Glutamatergic neuron (in vitro differentiated cells): Measurements from ENCODE around the gene FAM167B. TPM values are rescaled to one million over a fixed set of nuclear protein-coding genes. Genes with fewer than 3 reads are reported as not detected.

Experiments
- DNase-seq: peaks from one replicate; pipeline ENCODE4 v3.0.0; 2022
- H3K27ac Mint-ChIP-seq: one replicate; pipeline ENCODE4 v1.8.0; 2020; ENCODE audit warnings: mild to moderate bottlenecking, mixed read lengths, inconsistent platforms; ENCODE audit not compliant: unreplicated experiment
- H3K27me3 Mint-ChIP-seq: one replicate; pipeline ENCODE4 v1.8.0; 2020; ENCODE audit warnings: mild to moderate bottlenecking, moderate library complexity, mixed read lengths, inconsistent platforms; ENCODE audit not compliant: unreplicated experiment
- H3K36me3 Mint-ChIP-seq: one replicate; pipeline ENCODE4 v1.8.0; 2020; ENCODE audit warnings: mild to moderate bottlenecking, mixed read lengths, inconsistent platforms; ENCODE audit not compliant: unreplicated experiment
- H3K4me1 Mint-ChIP-seq: one replicate; pipeline ENCODE4 v1.8.0; 2020; ENCODE audit warnings: mild to moderate bottlenecking, low read depth, mixed read lengths, inconsistent platforms; ENCODE audit not compliant: unreplicated experiment
- H3K4me3 Mint-ChIP-seq: one replicate; pipeline ENCODE4 v1.8.0; 2020; ENCODE audit warnings: mild to moderate bottlenecking, mixed read lengths, inconsistent platforms; ENCODE audit not compliant: unreplicated experiment
- H3K9me3 Mint-ChIP-seq: one replicate; pipeline ENCODE4 v1.8.0; 2020; ENCODE audit warnings: mild to moderate bottlenecking, moderate library complexity, mixed read lengths, inconsistent platforms; ENCODE audit not compliant: unreplicated experiment
- total RNA-seq: library from RNA; stranded (reverse); fragmentation: NEBNext Ultra II Directional; extraction: Animal tissue kit (Norgen Biotek cat#: 25700); gene quantifications from one replicate; pipeline ENCODE4 v1.2.1, GENCODE V29; 2021; ENCODE audit not compliant: unreplicated experiment
- TF ChIP-seq, protein P1 (sequence below): fragments of 200-600 bp; sonication (generic); IDR thresholded peaks from one replicate; pipeline ENCODE4 v1.5.0; 2021; ENCODE audit not compliant: partially characterized antibody, unreplicated experiment

FAM167B gene
- total RNA-seq, 1 donor from 2014 or later: 2.5 TPM

DNA sequence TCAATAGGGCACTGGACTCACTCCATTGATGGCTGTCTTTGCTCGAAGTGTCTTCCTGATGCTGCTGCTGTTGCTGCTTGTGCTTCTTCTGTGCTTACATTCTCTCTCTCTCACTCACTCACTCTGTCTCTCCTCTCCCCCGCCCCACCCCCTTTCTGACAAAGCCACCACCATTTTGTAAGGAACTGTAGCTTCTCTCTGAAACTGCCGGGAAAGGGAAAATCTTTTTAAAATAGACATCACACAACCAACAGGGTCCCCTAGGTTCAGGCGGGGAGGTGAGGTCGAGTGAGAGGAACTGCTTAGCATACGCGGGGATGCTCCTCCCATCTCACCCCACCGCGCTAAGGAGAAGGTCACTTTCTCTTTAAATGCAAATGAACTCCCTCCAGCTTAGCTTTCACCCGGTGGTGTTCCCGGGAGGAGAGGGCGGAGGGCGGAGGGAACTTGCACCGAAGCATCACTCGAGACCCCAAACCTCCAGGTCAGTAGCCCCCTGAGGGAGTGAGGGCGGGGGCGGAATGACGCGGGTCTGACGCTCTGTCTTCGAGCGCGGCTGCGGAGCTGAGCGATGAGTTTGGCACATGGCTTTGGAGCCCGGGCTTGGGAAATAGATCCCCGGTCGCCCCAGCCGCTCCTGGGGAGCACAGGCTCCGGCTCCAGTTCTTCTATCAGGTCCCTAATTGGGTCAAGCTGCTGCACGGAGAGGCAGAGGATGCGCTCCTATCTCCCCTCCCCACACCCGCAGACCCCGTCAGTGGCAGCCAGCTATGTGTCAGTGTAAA lies 46.6 kb upstream of the FAM167B start, which contains the start of gene CCDC28B:
CCDC28B (plus strand) TSS at position 370 of the 785 bp plus-strand sequence. CDS start 1,341 bp downstream, outside the sequence.
- Mint-ChIP-seq H3K36me3 (no peaks in the 10 kb centered on the region), H3K9me3 (peaks cover 19% of the 10 kb centered on the region), H3K4me3 (peak within 1 kb of the TSS; percentile 79), H3K27ac (peak within 1 kb of the TSS; percentile 90), H3K27me3 (peaks cover 14% of the 10 kb centered on the region), H3K4me1 (peaks cover 29% of the 10 kb centered on the region)
- TF ChIP-seq, protein P1, sequence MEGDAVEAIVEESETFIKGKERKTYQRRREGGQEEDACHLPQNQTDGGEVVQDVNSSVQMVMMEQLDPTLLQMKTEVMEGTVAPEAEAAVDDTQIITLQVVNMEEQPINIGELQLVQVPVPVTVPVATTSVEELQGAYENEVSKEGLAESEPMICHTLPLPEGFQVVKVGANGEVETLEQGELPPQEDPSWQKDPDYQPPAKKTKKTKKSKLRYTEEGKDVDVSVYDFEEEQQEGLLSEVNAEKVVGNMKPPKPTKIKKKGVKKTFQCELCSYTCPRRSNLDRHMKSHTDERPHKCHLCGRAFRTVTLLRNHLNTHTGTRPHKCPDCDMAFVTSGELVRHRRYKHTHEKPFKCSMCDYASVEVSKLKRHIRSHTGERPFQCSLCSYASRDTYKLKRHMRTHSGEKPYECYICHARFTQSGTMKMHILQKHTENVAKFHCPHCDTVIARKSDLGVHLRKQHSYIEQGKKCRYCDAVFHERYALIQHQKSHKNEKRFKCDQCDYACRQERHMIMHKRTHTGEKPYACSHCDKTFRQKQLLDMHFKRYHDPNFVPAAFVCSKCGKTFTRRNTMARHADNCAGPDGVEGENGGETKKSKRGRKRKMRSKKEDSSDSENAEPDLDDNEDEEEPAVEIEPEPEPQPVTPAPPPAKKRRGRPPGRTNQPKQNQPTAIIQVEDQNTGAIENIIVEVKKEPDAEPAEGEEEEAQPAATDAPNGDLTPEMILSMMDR: no peak
- peak; percentile 86 for DNase-seq

DNA sequence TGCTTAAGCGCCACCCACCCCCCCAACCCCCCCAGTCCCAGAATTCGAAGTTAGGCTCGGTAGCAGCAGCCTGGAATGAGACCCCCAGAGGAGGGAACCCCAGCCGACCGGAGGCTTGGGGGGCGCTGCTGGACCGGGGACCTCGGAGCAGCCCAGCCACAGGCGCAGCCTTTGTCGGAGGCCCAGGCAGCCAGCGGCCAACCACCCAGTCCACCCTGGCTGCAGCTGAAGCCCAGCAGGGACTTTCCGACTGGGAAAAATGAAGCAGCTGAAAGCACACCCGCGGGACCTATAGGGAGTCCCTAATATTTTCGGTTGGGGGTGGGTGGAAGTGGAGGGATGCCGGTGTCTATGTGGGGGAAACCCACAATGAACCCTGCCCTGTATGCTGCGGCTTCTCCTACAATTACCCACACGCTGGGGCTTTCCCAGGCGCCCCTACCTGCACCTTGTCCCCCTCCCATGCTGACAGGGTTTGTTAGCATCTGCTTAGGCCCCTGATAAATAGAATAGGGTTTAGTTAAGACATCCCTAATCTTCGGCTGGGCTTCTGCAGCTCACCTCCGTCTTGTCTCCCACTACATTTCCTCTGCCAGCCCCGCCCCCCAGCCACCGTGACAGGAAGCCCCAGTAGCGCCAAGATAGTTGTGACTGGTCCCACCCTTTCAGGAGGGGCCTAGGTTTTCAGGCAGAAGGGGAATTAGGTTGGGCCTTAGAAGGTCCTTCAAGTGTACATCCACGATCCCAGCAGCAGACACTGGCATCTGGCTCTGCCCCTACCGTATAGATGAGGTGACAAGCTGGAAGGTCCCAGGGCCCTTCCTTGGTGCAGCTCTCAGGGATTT lies 45.8 kb upstream of the FAM167B start:
- peak; percentile 68 for DNase-seq
- H3K4me3 Mint-ChIP-seq: peak overlapping the region; percentile 79
- H3K27me3 Mint-ChIP-seq: peaks cover 14% of the 10 kb centered on the region
- peaks cover 29% of the 10 kb centered on the region for H3K4me1 Mint-ChIP-seq
- peak overlapping the region; percentile 90 for H3K27ac Mint-ChIP-seq
- no peaks in the 10 kb centered on the region for H3K36me3 Mint-ChIP-seq
- TF ChIP-seq, protein P1: no peak
- peaks cover 20% of the 10 kb centered on the region for H3K9me3 Mint-ChIP-seq

DNA sequence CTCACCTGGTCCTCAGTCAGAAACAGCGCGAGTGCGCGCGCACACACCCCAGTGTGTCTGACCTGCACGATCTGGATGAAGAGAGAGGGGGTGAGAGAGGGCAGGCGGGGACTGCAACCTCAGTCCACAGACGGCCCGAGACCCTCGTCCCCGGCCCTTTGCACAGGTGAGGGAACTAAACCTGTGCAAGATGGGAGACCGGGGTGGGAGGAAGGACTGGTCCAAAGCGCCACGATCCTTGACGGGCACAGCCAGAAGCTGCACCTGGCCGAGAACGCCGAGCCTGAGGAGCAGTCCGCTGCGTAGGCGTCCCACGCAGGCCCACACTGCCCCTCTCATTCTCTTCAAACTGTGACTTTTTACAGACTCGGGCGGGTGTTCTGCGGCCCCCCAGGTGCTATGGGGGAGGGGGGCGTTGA lies 42.1 kb upstream of the FAM167B start:
- no peaks in the 10 kb centered on the region for H3K36me3 Mint-ChIP-seq
- peaks cover 14% of the 10 kb centered on the region for H3K9me3 Mint-ChIP-seq
- no peak for DNase-seq
- no peak overlapping the region for H3K27ac Mint-ChIP-seq
- peaks cover 18% of the 10 kb centered on the region for H3K27me3 Mint-ChIP-seq
- H3K4me1 Mint-ChIP-seq: peaks cover 7% of the 10 kb centered on the region
- TF ChIP-seq, protein P1: no peak
- H3K4me3 Mint-ChIP-seq: peak overlapping the region; percentile 91

DNA sequence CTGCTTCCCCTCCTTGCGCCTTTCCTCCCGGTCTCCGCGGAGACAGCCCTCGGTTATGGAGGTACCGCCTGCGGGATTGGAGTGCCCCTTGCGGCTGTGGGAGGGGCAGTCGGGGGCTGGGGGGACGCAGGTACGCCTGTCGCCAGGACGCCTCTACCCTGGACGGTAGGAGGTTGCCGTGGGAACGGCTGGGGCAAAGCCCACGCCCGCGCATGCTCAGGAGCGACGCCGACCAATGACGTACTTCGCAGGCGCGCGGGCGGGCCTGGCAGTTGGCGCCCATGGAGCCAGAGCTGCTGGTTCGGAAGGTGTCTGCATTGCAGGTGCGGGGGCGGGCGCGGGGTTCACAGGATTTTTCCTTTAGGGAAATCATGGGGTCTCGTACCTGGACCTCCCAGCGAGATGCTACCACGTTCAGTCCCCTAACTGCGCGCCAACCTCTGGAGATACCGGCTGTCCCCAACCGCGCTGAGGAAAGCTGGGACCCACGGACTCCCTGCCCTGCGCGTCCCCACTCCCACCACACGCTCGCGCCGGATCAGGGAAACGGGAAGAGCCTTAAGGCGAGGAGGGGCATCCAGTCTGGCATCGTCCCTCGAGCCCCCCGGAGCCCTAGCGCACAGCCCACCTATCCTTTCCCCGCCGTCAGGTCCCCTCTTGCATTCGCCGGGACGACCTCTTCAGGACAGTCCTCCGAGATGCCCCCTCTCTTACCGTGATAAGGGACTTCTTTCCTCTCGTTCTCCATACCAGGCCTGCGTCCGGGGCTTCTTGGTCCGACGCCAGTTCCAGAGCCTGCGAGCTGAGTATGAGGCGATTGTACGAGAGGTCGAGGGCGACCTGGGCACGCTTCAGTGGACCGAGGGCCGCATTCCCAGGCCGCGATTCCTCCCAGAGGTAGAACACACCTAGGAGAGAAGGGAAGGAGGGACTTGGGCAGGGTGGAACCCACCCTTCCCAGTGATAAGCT lies 41.3 kb upstream of the FAM167B start, which contains the start of gene IQCC:
IQCC (plus strand) TSS at position 271 of the 970 bp plus-strand sequence; CDS start at position 282, 11 bp downstream.
- H3K4me1 Mint-ChIP-seq: peaks cover 3% of the 10 kb centered on the region
- peak; percentile 88 for DNase-seq
- peak within 1 kb of the TSS; percentile 62 for H3K27ac Mint-ChIP-seq
- peaks cover 14% of the 10 kb centered on the region for H3K9me3 Mint-ChIP-seq
- no peaks in the 10 kb centered on the region for H3K36me3 Mint-ChIP-seq
- H3K4me3 Mint-ChIP-seq: peak within 1 kb of the TSS; percentile 91
- TF ChIP-seq, protein P1: no peak
- peaks cover 12% of the 10 kb centered on the region for H3K27me3 Mint-ChIP-seq
